RWPE1 (cell line): ENCODE data around the gene DUOXA2.

Experiments used
- CTCF ChIA-PET: fragments of 350-600 bp; sonication (Branson Sonifier 250); formaldehyde crosslinking; extraction: SDS; loops from one replicate; lab custom pipeline; 2021; lab: Yijun Ruan, JAX
- POLR2A ChIA-PET: fragments of 400-600 bp; formaldehyde crosslinking; extraction: SDS; loops from one replicate; lab custom pipeline; 2020; ENCODE audit warnings: antibody characterized with exemption; ENCODE audit not compliant: low non-redundant PET; lab: Yijun Ruan, JAX
- DNase-seq: peaks from one replicate; pipeline ENCODE4 v3.0.0; 2012; ENCODE audit warnings: low spot score
- H3K27ac ChIP-seq: fragments of 450-650 bp; 2 replicates; pipeline ENCODE4 v1.5.1; 2017
- TF ChIP-seq, protein P1 (sequence below): fragments of 450-650 bp; conservative IDR thresholded peaks from 2 replicates; pipeline ENCODE4 v1.5.1; 2017; ENCODE audit warnings: low read depth, mild to moderate bottlenecking

DUOXA2 gene

DNA sequence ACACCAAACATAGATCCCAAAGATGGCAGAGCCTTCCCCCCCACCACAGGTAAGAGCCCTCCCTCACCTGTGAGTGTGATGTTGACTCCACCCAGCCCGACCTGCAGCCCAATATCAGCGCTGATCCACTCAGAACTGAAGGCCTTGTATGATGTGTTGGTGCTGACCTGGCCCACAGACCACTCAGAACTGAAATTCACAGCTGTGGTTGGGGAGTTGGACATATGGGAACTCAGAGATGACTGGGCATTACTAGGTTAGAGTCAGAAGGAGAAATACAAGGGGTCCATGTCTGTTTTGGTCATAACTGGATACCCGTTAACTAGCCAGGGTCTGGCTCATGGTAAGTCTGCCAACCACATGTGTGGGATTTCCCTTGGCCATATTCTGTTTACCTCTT, 6.9 kb downstream of the DUOXA2 start:
- TF ChIP-seq, protein P1, sequence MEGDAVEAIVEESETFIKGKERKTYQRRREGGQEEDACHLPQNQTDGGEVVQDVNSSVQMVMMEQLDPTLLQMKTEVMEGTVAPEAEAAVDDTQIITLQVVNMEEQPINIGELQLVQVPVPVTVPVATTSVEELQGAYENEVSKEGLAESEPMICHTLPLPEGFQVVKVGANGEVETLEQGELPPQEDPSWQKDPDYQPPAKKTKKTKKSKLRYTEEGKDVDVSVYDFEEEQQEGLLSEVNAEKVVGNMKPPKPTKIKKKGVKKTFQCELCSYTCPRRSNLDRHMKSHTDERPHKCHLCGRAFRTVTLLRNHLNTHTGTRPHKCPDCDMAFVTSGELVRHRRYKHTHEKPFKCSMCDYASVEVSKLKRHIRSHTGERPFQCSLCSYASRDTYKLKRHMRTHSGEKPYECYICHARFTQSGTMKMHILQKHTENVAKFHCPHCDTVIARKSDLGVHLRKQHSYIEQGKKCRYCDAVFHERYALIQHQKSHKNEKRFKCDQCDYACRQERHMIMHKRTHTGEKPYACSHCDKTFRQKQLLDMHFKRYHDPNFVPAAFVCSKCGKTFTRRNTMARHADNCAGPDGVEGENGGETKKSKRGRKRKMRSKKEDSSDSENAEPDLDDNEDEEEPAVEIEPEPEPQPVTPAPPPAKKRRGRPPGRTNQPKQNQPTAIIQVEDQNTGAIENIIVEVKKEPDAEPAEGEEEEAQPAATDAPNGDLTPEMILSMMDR = no peak
- POLR2A ChIA-PET = no interaction called here
- no peak for DNase-seq
- CTCF ChIA-PET = no interaction called here
- H3K27ac ChIP-seq = no peak overlapping the region

GRCh38 chr15:45121706-45122417, 7.7 kb downstream of the DUOXA2 start:
- TF ChIP-seq, protein P1 = no peak
- CTCF ChIA-PET = interaction anchor here (0.6 to 1.1 kb wide), 2 partner anchors 29 to 37 kb away, joined by 3 to 6 read pairs; no protein-coding TSS in a partner anchor
- POLR2A ChIA-PET = no interaction called here
- peak; percentile 88 for DNase-seq
- peak overlapping the region; percentile 34; the same call in 1 of the 2 replicates for H3K27ac ChIP-seq

DNA sequence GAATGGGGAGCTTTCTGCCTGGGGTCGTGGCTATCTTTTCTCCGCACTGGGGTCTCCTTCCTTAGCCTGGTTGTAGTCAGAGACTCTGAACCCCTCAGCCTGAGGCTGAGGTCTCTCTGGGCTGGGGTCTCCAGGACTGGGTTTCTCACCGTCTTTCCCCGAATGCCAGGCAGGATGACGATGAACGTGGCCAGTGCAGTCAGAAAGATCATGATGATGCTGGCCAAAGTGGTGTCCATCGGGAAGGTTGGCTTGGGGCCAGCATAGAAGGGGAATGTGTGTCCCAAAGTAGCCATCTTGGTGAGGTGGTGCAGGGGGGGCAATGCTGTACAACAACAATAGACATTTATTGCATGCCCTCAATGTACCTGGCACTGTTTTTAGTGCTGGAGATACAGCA, 8.6 kb downstream of the DUOXA2 start:
- TF ChIP-seq, protein P1 = no peak
- ChIA-PET CTCF (interaction anchor here (1.1 kb wide), 2 partner anchors 36 to 40 kb away, joined by 6 read pairs; no protein-coding TSS in a partner anchor), POLR2A (interaction anchor here (0.6 kb wide), 1 partner anchor 153 kb away, joined by 4 read pairs; no protein-coding TSS in a partner anchor)
- H3K27ac ChIP-seq = no peak overlapping the region
- no peak for DNase-seq

DNA sequence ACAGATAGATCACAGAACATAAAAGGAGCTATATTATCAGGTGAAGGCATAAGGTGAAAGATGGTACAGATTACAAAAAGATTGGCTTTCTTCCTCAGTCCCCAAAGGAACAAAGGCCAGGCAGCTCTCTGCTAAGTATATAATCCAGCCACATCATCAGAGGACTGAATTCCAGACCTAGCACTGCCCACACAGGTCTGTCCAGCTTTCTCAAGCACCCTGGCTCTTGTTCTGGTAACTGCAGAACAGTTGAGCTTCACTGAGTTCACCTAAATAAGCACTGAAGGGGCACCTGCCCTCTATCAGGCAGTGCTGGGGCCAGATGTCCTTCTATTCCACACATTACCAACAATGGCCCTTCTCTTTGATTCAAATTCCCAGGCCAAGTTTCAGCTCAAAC, 9.3 kb downstream of the DUOXA2 start:
- CTCF ChIA-PET = interaction anchor here (1.1 to 1.5 kb wide), 2 partner anchors 40 to 44 kb away, joined by 3 to 6 read pairs; no protein-coding TSS in a partner anchor
- no peak for DNase-seq
- POLR2A ChIA-PET = no interaction called here
- TF ChIP-seq, protein P1 = no peak
- no peak overlapping the region for H3K27ac ChIP-seq

DNA sequence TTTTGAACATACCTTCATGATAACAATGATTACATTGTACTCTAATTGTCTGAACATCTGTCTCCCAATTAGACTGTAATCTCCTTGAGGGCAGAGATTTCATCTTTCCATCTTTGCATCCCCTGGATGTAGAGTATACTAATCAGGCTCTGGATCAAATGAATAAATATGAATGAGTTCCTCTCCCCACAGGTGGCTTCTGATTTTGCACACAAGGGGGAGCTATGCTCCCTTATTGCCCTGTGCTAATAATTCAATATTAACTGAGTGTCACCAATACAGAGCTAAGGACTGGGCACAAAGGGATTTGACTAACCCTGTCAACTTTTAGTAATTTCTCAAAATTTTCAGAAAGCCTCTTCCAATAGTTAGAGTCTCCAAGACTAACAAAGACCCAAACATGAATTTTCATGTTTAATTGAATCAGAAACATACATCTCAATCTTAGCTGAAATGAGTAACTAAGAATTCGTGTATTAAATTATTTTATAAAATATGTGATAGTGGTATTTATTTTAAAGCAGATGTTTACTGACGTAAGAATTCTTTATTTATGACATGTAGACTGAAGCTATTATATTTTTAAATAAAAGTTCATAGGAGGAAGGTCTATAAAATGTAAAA, 12.5 kb downstream of the DUOXA2 start:
- ChIA-PET POLR2A (no interaction called here), CTCF (interaction anchor here (0.6 to 1.7 kb wide), 9 partner anchors 9 to 256 kb away, joined by 3 to 7 read pairs (median 3); no protein-coding TSS in a partner anchor)
- no peak for DNase-seq
- TF ChIP-seq, protein P1 = peak; percentile 89
- no peak overlapping the region for H3K27ac ChIP-seq

DNA sequence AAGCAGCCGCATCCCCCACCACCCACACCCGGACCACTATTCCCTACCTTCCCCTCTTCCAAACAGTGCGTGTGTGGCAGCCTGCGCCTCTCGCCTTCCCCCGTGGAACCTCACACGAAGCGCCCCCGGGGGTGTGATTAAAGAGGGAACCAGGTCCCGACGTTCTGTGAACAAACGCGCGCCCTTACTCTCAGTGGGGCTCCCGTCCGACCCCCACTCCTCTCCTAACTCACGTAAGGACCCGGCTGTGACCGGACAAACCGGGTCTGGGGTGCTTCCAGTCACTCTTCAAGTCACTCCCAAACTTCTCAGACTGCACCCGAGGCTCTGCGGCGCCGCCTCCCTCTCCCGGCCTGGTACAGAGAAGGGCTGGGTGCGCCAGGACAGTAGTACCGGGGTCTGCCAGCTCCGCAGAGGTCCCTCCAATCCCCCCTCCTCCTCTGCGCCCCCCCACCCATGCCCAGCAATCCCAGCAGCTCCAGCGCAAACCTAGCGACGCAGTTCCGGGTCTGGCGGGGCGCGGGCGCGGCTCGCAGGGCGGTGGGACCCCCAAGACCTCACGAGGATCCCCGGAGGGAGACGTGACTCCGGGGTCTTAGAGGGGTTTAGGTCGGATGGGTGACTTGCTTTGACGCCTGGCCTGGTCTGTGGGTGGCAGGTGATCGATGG, 15.0 kb downstream of the DUOXA2 start:
- TF ChIP-seq, protein P1 = no peak
- ChIA-PET POLR2A (no interaction called here), CTCF (interaction anchor here (1.1 to 1.8 kb wide), 4 partner anchors 11 to 148 kb away, joined by 3 to 11 read pairs (median 6); no protein-coding TSS in a partner anchor)
- DNase-seq = no peak
- peak overlapping the region; percentile 70 for H3K27ac ChIP-seq
